ENCODE results near the gene EHF.
A peak's percentile ranks its signal among the peaks of the same experiment; 100 is the strongest.

The EHF gene

DNA sequence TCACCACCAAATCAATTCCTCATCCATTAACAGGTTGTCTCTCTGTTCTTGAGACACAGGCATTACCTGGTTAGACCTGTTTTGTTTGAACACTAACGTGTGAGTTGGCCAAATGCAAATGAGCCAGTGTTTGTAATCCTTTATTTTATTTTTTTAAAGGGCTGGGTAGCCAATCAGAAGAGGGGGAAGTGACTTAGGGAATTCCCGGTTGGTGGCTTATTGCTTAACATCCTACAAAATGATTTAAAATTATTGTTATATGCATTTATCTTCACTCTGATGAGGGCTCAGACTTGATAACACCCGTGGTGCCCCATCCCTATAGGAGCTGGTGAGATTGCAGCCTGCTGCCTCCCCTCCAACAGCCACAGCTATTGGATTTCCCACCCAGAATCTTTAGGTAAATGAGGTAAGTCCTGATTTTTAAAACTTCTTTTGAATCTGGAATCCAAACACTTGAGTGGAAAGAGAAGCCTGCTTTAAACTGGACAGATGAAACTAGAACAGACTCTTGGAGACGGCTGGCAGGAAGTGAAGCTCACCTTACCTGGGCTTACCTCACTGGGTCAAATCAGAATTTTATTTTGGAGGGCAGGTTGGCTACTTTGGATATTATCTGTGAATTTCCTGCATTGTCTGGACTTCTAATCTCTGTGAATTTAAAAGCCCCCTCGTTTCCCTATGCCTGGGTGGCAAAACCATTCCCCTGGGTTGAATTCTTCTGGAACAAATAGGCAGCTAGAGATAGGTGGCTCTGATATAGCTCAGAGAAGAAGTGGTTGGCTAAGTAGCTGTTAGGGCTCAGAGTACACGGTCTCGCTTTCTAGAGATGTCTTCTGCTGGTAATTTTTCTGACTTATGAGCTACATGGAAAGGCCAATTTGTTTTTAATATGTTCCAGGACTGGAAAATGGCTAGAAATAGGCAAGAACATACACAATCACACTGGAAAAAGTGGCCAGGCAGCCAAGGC lies at the start of gene EHF:
TSS of gene EHF (plus strand) at position 274 of the 973 bp plus-strand sequence. CDS start 21,538 bp downstream, outside the sequence.
- no peaks in the 10 kb centered on the region for H3K9me3 ChIP-seq (ENCODE audit: severe bottlenecking)
- peak within 1 kb of the TSS; percentile 64 for H3K27ac ChIP-seq (ENCODE audit: poor library complexity, severe bottlenecking)
- TF ChIP-seq, protein P1, sequence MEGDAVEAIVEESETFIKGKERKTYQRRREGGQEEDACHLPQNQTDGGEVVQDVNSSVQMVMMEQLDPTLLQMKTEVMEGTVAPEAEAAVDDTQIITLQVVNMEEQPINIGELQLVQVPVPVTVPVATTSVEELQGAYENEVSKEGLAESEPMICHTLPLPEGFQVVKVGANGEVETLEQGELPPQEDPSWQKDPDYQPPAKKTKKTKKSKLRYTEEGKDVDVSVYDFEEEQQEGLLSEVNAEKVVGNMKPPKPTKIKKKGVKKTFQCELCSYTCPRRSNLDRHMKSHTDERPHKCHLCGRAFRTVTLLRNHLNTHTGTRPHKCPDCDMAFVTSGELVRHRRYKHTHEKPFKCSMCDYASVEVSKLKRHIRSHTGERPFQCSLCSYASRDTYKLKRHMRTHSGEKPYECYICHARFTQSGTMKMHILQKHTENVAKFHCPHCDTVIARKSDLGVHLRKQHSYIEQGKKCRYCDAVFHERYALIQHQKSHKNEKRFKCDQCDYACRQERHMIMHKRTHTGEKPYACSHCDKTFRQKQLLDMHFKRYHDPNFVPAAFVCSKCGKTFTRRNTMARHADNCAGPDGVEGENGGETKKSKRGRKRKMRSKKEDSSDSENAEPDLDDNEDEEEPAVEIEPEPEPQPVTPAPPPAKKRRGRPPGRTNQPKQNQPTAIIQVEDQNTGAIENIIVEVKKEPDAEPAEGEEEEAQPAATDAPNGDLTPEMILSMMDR (IDR thresholded peaks at IDR 0.05; ENCODE audit: poor library complexity, severe bottlenecking), result no peak
- peaks cover 4% of the 10 kb centered on the region; the same call in 1 of the 2 replicates for H3K36me3 ChIP-seq (ENCODE audit: low read depth)
- H3K27me3 ChIP-seq (ENCODE audit: insufficient read depth, poor library complexity, severe bottlenecking), result no peaks in the 10 kb centered on the region
- DNase-seq (ENCODE audit: low spot score) (no peak), ATAC-seq (ENCODE audit: low read depth) (peak; percentile 68)
- peak within 1 kb of the TSS; percentile 23 for H3K4me3 ChIP-seq (ENCODE audit: severe bottlenecking)
- peaks cover 26% of the 10 kb centered on the region for H3K4me1 ChIP-seq (ENCODE audit: insufficient read depth, poor library complexity, severe bottlenecking)

- TF ChIP-seq, protein P1 (IDR thresholded peaks at IDR 0.05; ENCODE audit: poor library complexity, severe bottlenecking), result no peak
- DNase-seq (ENCODE audit: low spot score), result no peak
- no peaks in the 10 kb centered on the region for H3K27me3 ChIP-seq (ENCODE audit: insufficient read depth, poor library complexity, severe bottlenecking)
- H3K9me3 ChIP-seq (ENCODE audit: severe bottlenecking), result no peaks in the 10 kb centered on the region
- H3K36me3 ChIP-seq (ENCODE audit: low read depth), result no peaks in the 10 kb centered on the region
- no peaks in the 10 kb centered on the region for H3K4me1 ChIP-seq (ENCODE audit: insufficient read depth, poor library complexity, severe bottlenecking)
- H3K27ac ChIP-seq (ENCODE audit: poor library complexity, severe bottlenecking), result no peak overlapping the region
- ATAC-seq (ENCODE audit: low read depth), result no peak
- no peak overlapping the region for H3K4me3 ChIP-seq (ENCODE audit: severe bottlenecking)
Measured at GRCh38 chr11:34573537-34573936, 47.4 kb upstream of the EHF start.

DNA sequence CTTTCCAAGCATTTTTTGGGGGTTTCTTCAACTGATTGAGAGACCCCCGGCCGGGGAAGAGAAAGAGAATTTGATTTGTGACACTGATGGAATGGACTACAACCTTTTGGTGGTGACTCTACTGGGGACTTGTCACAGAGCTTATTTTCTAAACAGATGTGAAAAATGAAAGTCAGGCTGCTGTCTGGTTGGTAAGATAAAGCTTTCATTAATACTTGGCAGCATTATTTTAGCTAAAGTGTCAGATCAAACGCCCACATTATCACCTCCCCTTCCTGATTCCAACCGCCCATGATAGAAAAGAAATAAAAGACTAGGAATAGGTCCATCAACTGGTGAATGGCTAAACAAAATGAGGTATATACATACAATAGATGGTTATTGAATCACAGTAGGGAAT lies 45.6 kb upstream of the EHF start:
- Histone ChIP-seq H3K4me1 (ENCODE audit: insufficient read depth, poor library complexity, severe bottlenecking) (no peaks in the 10 kb centered on the region), H3K27me3 (ENCODE audit: insufficient read depth, poor library complexity, severe bottlenecking) (no peaks in the 10 kb centered on the region), H3K9me3 (ENCODE audit: severe bottlenecking) (no peaks in the 10 kb centered on the region), H3K27ac (ENCODE audit: poor library complexity, severe bottlenecking) (no peak overlapping the region), H3K36me3 (ENCODE audit: low read depth) (no peaks in the 10 kb centered on the region), H3K4me3 (ENCODE audit: severe bottlenecking) (no peak overlapping the region)
- no peak for DNase-seq (ENCODE audit: low spot score)
- TF ChIP-seq, protein P1 (IDR thresholded peaks at IDR 0.05; ENCODE audit: poor library complexity, severe bottlenecking), result no peak
- no peak for ATAC-seq (ENCODE audit: low read depth)

GRCh38 chr11:34575671-34576070 lies 45.2 kb upstream of the EHF start:
- no peaks in the 10 kb centered on the region for H3K9me3 ChIP-seq (ENCODE audit: severe bottlenecking)
- H3K4me3 ChIP-seq (ENCODE audit: severe bottlenecking), result no peak overlapping the region
- H3K27ac ChIP-seq (ENCODE audit: poor library complexity, severe bottlenecking), result no peak overlapping the region
- no peaks in the 10 kb centered on the region for H3K36me3 ChIP-seq (ENCODE audit: low read depth)
- no peak for ATAC-seq (ENCODE audit: low read depth)
- DNase-seq (ENCODE audit: low spot score), result no peak
- H3K4me1 ChIP-seq (ENCODE audit: insufficient read depth, poor library complexity, severe bottlenecking), result no peaks in the 10 kb centered on the region
- no peaks in the 10 kb centered on the region for H3K27me3 ChIP-seq (ENCODE audit: insufficient read depth, poor library complexity, severe bottlenecking)
- TF ChIP-seq, protein P1 (IDR thresholded peaks at IDR 0.05; ENCODE audit: poor library complexity, severe bottlenecking), result no peak

DNA sequence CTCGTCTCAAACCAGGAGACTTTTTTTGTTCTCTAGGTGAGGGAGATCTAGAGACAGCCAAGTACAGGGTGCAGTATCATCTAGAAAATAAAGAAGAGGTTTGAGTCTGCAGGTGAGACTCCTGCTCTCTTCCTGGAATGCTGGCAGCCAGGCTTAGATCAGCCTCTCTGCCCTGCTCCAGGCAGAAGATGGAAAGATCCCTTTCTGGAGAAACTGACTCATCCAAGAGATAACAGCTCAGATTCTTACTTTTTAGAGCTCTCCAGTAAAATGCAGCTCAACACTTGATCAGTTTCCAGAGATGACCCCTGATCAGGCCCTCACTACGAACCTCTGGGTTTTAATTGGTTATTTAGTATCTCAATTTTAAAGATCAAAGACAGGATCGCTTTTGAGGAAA lies 44.6 kb upstream of the EHF start:
- ATAC-seq (ENCODE audit: low read depth) (no peak), DNase-seq (ENCODE audit: low spot score) (no peak)
- H3K36me3 ChIP-seq (ENCODE audit: low read depth), result no peaks in the 10 kb centered on the region
- TF ChIP-seq, protein P1 (IDR thresholded peaks at IDR 0.05; ENCODE audit: poor library complexity, severe bottlenecking), result no peak
- no peaks in the 10 kb centered on the region for H3K4me1 ChIP-seq (ENCODE audit: insufficient read depth, poor library complexity, severe bottlenecking)
- H3K27me3 ChIP-seq (ENCODE audit: insufficient read depth, poor library complexity, severe bottlenecking), result no peaks in the 10 kb centered on the region
- no peaks in the 10 kb centered on the region for H3K9me3 ChIP-seq (ENCODE audit: severe bottlenecking)
- H3K4me3 ChIP-seq (ENCODE audit: severe bottlenecking), result no peak overlapping the region
- H3K27ac ChIP-seq (ENCODE audit: poor library complexity, severe bottlenecking), result no peak overlapping the region
